Stomach smooth muscle (tissue), 2 donors: Measurements from ENCODE around the gene TSC22D1.

Experiments
- H3K27ac ChIP-seq: one replicate; pipeline ENCODE4 v1.7.0; 2013; ENCODE audit warnings: mild to moderate bottlenecking, low read length, inconsistent platforms
- H3K27me3 ChIP-seq, 2 donors: one replicate each; pipeline ENCODE4 v1.7.0; 2013; ENCODE audit warnings: low read length in 2 of 2; ENCODE audit not compliant: insufficient read depth in 2 of 2, control insufficient read depth in 1 of 2
- H3K36me3 ChIP-seq, 2 donors: one replicate each; pipeline ENCODE4 v1.7.0; 2013; ENCODE audit warnings: low read length in 2 of 2; ENCODE audit not compliant: control insufficient read depth in 2 of 2, insufficient read depth in 2 of 2
- H3K4me1 ChIP-seq: one replicate; pipeline ENCODE4 v1.7.0; 2013; ENCODE audit warnings: low read length; ENCODE audit not compliant: control insufficient read depth, insufficient read depth
- H3K4me3 ChIP-seq, 2 donors: one replicate each; pipeline ENCODE4 v1.7.0; 2013; ENCODE audit warnings: low read length in 2 of 2
- H3K9ac ChIP-seq, 2 donors: one replicate each; pipeline ENCODE4 v1.7.0; 2013; ENCODE audit warnings: low read length in 2 of 2, mild to moderate bottlenecking in 1 of 2
- H3K9me3 ChIP-seq, 2 donors: one replicate each; pipeline ENCODE4 v1.7.0; 2013; ENCODE audit warnings: low read length in 2 of 2; ENCODE audit not compliant: control insufficient read depth in 2 of 2
- donor health status: healthy.
- donor health status: Pancreatic carcinoma.

The TSC22D1 gene

DNA sequence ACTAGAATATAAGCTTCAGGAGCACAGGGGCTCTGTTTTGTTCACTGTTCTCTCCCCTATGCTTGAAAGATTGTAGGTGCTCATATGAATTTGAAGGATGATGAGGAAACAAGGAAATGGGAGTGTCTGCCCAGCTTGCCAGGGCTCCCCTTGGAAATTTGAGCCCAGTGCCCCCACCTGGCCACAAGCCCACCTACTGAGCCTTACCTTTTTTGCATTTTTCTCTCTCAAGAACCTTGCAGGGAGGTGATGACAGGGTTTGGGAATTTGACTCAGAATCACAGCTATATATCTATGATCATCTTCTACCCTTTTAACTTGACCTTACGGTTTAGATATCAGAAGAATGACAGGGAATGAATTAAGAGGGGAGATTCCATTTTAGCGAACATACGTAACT, 168.8 kb downstream of the TSC22D1 start:
- Histone ChIP-seq H3K9ac (no peak overlapping the region), H3K9me3 (no peaks in the 10 kb centered on the region), H3K36me3 (no peaks in the 10 kb centered on the region), H3K27me3 (no peaks in the 10 kb centered on the region), H3K4me1 (peaks cover 3% of the 10 kb centered on the region), H3K27ac (no peak overlapping the region), H3K4me3 (no peak overlapping the region)

- Histone ChIP-seq H3K4me3 (no peak overlapping the region), H3K4me1 (peaks cover 3% of the 10 kb centered on the region), H3K27ac (no peak overlapping the region), H3K27me3 (no peaks in the 10 kb centered on the region), H3K9ac (no peak overlapping the region), H3K9me3 (no peaks in the 10 kb centered on the region), H3K36me3 (no peaks in the 10 kb centered on the region)
Observed at GRCh38 chr13:44406617-44407016, 169.5 kb downstream of the TSC22D1 start.

GRCh38 chr13:44404261-44405132, 171.6 kb downstream of the TSC22D1 start:
- no peak overlapping the region for H3K9ac ChIP-seq
- no peak overlapping the region for H3K4me3 ChIP-seq

DNA sequence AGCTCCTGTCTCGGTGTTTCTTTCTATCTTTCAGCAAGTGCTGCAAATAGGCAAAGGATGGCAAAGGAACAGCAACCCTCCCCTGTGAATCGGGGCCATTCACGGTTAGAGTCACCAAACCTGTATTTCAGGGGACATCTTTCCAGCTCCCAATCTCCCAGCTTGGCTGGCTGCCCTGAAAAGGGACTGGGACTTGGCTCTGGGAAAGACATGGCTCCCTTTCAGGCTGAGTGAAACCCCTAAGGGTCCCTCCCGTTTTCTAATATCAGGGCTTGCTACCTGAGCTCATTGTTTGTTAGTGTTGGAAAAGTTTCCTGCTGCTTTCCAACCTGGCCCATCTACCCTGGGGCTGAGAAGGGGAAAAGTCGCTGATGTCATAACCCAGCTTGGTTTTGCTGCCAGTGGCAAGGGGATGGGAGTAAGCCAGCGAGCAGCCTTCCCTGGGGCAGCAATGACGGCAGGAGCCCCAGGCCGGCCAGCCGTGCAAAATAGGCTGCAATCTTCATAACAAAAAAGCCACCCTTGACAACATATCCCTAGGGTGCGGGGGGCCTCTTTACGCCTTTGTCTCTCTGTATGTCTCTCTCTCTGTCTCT, 172.6 kb downstream of the TSC22D1 start:
- Histone ChIP-seq H3K27me3 (no peaks in the 10 kb centered on the region), H3K36me3 (no peaks in the 10 kb centered on the region), H3K4me1 (peaks cover 3% of the 10 kb centered on the region), H3K9ac (no peak overlapping the region), H3K4me3 (no peak overlapping the region), H3K9me3 (no peaks in the 10 kb centered on the region), H3K27ac (no peak overlapping the region)

More at GRCh38 chr13:44404261-44405132, 171.6 kb downstream of the TSC22D1 start:
- Histone ChIP-seq H3K9me3 (no peaks in the 10 kb centered on the region), H3K27ac (no peak overlapping the region), H3K27me3 (no peaks in the 10 kb centered on the region), H3K36me3 (no peaks in the 10 kb centered on the region), H3K4me1 (peaks cover 3% of the 10 kb centered on the region)

GRCh38 chr13:44402899-44403445, 173.2 kb downstream of the TSC22D1 start:
- Histone ChIP-seq H3K27ac (no peak overlapping the region), H3K9ac (no peak overlapping the region), H3K9me3 (no peaks in the 10 kb centered on the region), H3K36me3 (no peaks in the 10 kb centered on the region), H3K4me3 (no peak overlapping the region), H3K4me1 (peaks cover 5% of the 10 kb centered on the region), H3K27me3 (no peaks in the 10 kb centered on the region)

DNA sequence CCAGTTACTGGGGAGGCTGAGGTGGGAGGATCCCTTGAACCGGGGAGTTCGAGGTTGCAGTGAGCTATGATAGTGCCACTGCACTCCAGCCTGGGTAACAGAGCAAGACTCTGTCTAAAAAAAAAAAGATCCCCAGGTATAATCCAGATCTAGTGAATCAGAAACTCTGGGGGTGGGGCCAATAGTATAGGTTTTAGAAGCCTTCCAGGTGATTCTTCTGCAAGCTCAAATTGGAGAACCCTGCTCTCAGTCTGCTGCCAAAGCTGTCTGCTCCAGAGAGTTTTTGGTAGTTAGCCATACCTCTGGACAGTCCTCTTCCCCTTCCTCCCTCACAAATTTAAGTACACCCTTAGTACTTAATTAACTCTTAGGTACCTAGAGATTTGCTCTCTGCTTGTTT, 174.6 kb downstream of the TSC22D1 start:
- Histone ChIP-seq H3K4me1 (peaks cover 5% of the 10 kb centered on the region), H3K27me3 (no peaks in the 10 kb centered on the region), H3K36me3 (no peaks in the 10 kb centered on the region), H3K4me3 (no peak overlapping the region), H3K9ac (no peak overlapping the region), H3K9me3 (no peaks in the 10 kb centered on the region), H3K27ac (no peak overlapping the region)

DNA sequence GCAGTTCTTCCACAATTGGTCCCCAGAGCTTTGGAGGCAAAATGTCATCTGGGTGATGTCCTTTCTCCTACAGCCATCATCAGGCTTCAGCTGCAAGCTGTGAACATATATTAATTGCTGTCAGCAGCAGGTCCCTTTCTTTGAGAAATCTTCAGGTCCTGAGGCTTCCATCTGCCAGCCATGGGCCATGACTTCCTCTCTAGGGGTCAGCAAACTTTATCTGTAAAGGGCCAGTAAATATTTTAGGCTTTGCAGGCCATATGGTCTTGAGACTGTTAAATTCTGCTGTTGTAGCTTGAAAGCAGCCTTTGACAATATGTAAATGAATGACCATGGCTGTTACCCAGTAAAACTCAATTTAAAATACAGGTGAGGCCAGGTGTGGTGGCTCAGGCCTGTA, 175.4 kb downstream of the TSC22D1 start:
- Histone ChIP-seq H3K9me3 (no peaks in the 10 kb centered on the region), H3K9ac (no peak overlapping the region), H3K36me3 (no peaks in the 10 kb centered on the region), H3K4me3 (no peak overlapping the region), H3K4me1 (peaks cover 5% of the 10 kb centered on the region), H3K27me3 (no peaks in the 10 kb centered on the region), H3K27ac (no peak overlapping the region)

DNA sequence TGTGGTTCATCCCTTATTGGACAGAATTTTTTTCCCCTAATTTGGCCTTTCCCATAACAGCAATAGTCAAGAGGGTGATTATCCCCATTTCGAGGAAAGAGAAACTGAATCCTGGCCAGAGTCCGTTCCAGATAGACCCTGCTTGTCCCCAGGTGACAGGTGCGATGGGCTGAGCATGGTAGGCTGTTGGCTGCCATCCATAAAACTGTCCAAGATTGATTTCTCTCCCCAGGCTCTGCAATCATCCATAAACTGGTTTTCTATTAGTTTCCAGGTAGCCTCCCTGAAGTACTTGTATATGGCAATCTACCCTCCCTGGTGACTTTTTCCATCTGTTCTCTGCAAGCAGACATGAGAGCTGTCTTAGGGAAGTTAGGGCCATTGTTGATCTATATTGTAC, 177.1 kb downstream of the TSC22D1 start:
- no peak overlapping the region for H3K27ac ChIP-seq
- H3K4me3 ChIP-seq: no peak overlapping the region
- peaks cover 7% of the 10 kb centered on the region for H3K4me1 ChIP-seq
- H3K27me3 ChIP-seq: no peaks in the 10 kb centered on the region
- H3K36me3 ChIP-seq: no peaks in the 10 kb centered on the region
- no peaks in the 10 kb centered on the region for H3K9me3 ChIP-seq
- no peak overlapping the region for H3K9ac ChIP-seq

GRCh38 chr13:44398606-44399005, 177.5 kb downstream of the TSC22D1 start:
- no peak overlapping the region for H3K27ac ChIP-seq
- no peak overlapping the region for H3K9ac ChIP-seq
- no peak overlapping the region for H3K4me3 ChIP-seq
- H3K9me3 ChIP-seq: no peaks in the 10 kb centered on the region
- no peaks in the 10 kb centered on the region for H3K27me3 ChIP-seq
- peaks cover 7% of the 10 kb centered on the region for H3K4me1 ChIP-seq
- no peaks in the 10 kb centered on the region for H3K36me3 ChIP-seq

DNA sequence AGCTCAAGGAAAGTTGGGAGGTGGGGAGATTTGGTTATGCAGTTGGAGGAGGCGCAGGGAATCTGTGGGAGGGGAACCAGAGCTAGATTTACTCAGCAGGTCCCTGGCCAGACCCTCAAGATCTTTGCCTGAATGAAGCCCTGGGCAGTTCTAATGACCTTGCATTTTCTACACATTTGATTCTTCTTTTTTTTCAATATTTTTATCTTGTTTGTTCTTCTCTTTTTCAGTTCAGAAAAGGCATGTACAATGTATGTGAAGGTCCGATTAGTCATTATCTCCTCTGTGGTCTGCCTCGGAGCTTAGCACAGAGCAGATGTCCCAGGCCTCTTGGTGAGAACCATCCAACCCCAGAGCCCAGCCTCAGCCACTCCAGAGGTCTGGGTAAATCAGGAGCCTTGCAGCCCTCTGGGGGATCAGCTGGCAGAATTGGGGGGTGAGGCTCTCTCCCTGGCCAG, 178.3 kb downstream of the TSC22D1 start:
- Histone ChIP-seq H3K4me1 (peaks cover 4% of the 10 kb centered on the region), H3K36me3 (no peaks in the 10 kb centered on the region), H3K9ac (no peak overlapping the region), H3K9me3 (no peaks in the 10 kb centered on the region), H3K4me3 (no peak overlapping the region), H3K27ac (no peak overlapping the region), H3K27me3 (no peaks in the 10 kb centered on the region)
